BLaER1 (cell line): ENCODE data around the gene RAET1G.

Source experiments
- H3K27ac ChIP-seq: shearing (Covaris generic); formaldehyde crosslinking; 2 replicates; pipeline ENCODE4 v1.8.1; 2022
- H3K27me3 ChIP-seq: shearing (Covaris generic); formaldehyde crosslinking; 2 replicates; pipeline ENCODE4 v1.8.1; 2022
- H3K36me3 ChIP-seq: shearing (Covaris generic); formaldehyde crosslinking; 2 replicates; pipeline ENCODE4 v1.8.1; 2022
- H3K4me1 ChIP-seq: shearing (Covaris generic); formaldehyde crosslinking; 2 replicates; pipeline ENCODE4 v1.8.1; 2022
- H3K4me2 ChIP-seq: shearing (Covaris generic); formaldehyde crosslinking; 2 replicates; pipeline ENCODE4 v1.8.1; 2022
- H3K4me3 ChIP-seq: shearing (Covaris generic); formaldehyde crosslinking; 2 replicates; pipeline ENCODE4 v1.8.1; 2022
- H3K9ac ChIP-seq: shearing (Covaris generic); formaldehyde crosslinking; 2 replicates; pipeline ENCODE4 v1.8.1; 2022
- H3K9me3 ChIP-seq: shearing (Covaris generic); formaldehyde crosslinking; 2 replicates; pipeline ENCODE4 v1.8.1; 2022
- H4K20me1 ChIP-seq: shearing (Covaris generic); formaldehyde crosslinking; 2 replicates; pipeline ENCODE4 v1.8.1; 2022
- Cebpa-rat ChIP-seq: shearing (Covaris generic); IDR thresholded peaks from 2 replicates; pipeline ENCODE4 v1.8.1; 2022

Gene RAET1G

GRCh38 chr6:149905911-149906371, 17.0 kb downstream of the RAET1G start:
- no peak for TF ChIP-seq Cebpa-rat
- Histone ChIP-seq H3K9me3 (peaks cover 32% of the 10 kb centered on the region), H3K27ac (peak overlapping the region; percentile 12), H4K20me1 (no peaks in the 10 kb centered on the region), H3K9ac (no peak overlapping the region), H3K36me3 (no peaks in the 10 kb centered on the region), H3K4me1 (peaks cover 29% of the 10 kb centered on the region), H3K4me3 (no peak overlapping the region), H3K4me2 (peak overlapping the region; percentile 79), H3K27me3 (no peaks in the 10 kb centered on the region)

- Histone ChIP-seq H3K27me3 (no peaks in the 10 kb centered on the region), H3K36me3 (no peaks in the 10 kb centered on the region), H3K4me2 (peak overlapping the region; percentile 79), H3K4me1 (peaks cover 29% of the 10 kb centered on the region), H3K27ac (peak overlapping the region; percentile 12), H3K4me3 (no peak overlapping the region), H3K9ac (no peak overlapping the region), H3K9me3 (peaks cover 32% of the 10 kb centered on the region), H4K20me1 (no peaks in the 10 kb centered on the region)
- no peak for TF ChIP-seq Cebpa-rat
Measured at GRCh38 chr6:149905371-149905910, 17.5 kb downstream of the RAET1G start.

GRCh38 chr6:149904661-149905370, 18.1 kb downstream of the RAET1G start:
- H3K9me3 ChIP-seq = peaks cover 27% of the 10 kb centered on the region
- H4K20me1 ChIP-seq = no peaks in the 10 kb centered on the region
- no peaks in the 10 kb centered on the region for H3K36me3 ChIP-seq
- H3K4me2 ChIP-seq = peak overlapping the region; percentile 79
- no peak overlapping the region for H3K9ac ChIP-seq
- H3K4me1 ChIP-seq = peaks cover 29% of the 10 kb centered on the region
- H3K27me3 ChIP-seq = no peaks in the 10 kb centered on the region
- no peak for TF ChIP-seq Cebpa-rat
- H3K27ac ChIP-seq = peak overlapping the region; percentile 12
- H3K4me3 ChIP-seq = no peak overlapping the region

- H3K27me3 ChIP-seq = no peaks in the 10 kb centered on the region
- no peak overlapping the region for H3K9ac ChIP-seq
- H4K20me1 ChIP-seq = no peaks in the 10 kb centered on the region
- no peak overlapping the region for H3K27ac ChIP-seq
- no peaks in the 10 kb centered on the region for H3K36me3 ChIP-seq
- TF ChIP-seq Cebpa-rat = no peak
- peaks cover 20% of the 10 kb centered on the region for H3K9me3 ChIP-seq
- peaks cover 29% of the 10 kb centered on the region for H3K4me1 ChIP-seq
- H3K4me2 ChIP-seq = no peak overlapping the region
- no peak overlapping the region for H3K4me3 ChIP-seq
Measured at GRCh38 chr6:149903938-149904611, 18.8 kb downstream of the RAET1G start.

GRCh38 chr6:149901444-149902140, 21.3 kb downstream of the RAET1G start:
- Histone ChIP-seq H3K27ac (no peak overlapping the region), H3K4me3 (no peak overlapping the region), H3K9me3 (no peaks in the 10 kb centered on the region), H3K9ac (no peak overlapping the region), H3K4me2 (no peak overlapping the region), H3K27me3 (no peaks in the 10 kb centered on the region), H4K20me1 (no peaks in the 10 kb centered on the region), H3K36me3 (no peaks in the 10 kb centered on the region), H3K4me1 (peaks cover 29% of the 10 kb centered on the region)
- TF ChIP-seq Cebpa-rat = no peak

- Histone ChIP-seq H3K9ac (no peak overlapping the region), H3K4me1 (peaks cover 29% of the 10 kb centered on the region), H3K9me3 (no peaks in the 10 kb centered on the region), H3K36me3 (no peaks in the 10 kb centered on the region), H4K20me1 (no peaks in the 10 kb centered on the region), H3K4me2 (no peak overlapping the region), H3K4me3 (no peak overlapping the region), H3K27me3 (no peaks in the 10 kb centered on the region), H3K27ac (no peak overlapping the region)
- no peak for TF ChIP-seq Cebpa-rat
Measured at GRCh38 chr6:149900620-149901443, 22.1 kb downstream of the RAET1G start.

GRCh38 chr6:149899926-149900619, 22.8 kb downstream of the RAET1G start:
- H3K4me3 ChIP-seq = no peak overlapping the region
- no peak overlapping the region for H3K27ac ChIP-seq
- no peaks in the 10 kb centered on the region for H3K27me3 ChIP-seq
- H4K20me1 ChIP-seq = no peaks in the 10 kb centered on the region
- no peaks in the 10 kb centered on the region for H3K9me3 ChIP-seq
- H3K4me1 ChIP-seq = peaks cover 29% of the 10 kb centered on the region
- no peak overlapping the region for H3K9ac ChIP-seq
- no peak overlapping the region for H3K4me2 ChIP-seq
- no peaks in the 10 kb centered on the region for H3K36me3 ChIP-seq
- no peak for TF ChIP-seq Cebpa-rat

- Histone ChIP-seq H3K27ac (no peak overlapping the region), H3K4me2 (no peak overlapping the region), H3K27me3 (no peaks in the 10 kb centered on the region), H3K9ac (no peak overlapping the region), H4K20me1 (no peaks in the 10 kb centered on the region), H3K36me3 (no peaks in the 10 kb centered on the region), H3K4me3 (no peak overlapping the region), H3K9me3 (no peaks in the 10 kb centered on the region), H3K4me1 (peaks cover 24% of the 10 kb centered on the region)
- no peak for TF ChIP-seq Cebpa-rat
Measured at GRCh38 chr6:149899486-149899885, 23.4 kb downstream of the RAET1G start.

- Histone ChIP-seq H3K4me2 (no peak overlapping the region), H3K27me3 (no peaks in the 10 kb centered on the region), H3K9ac (no peak overlapping the region), H3K9me3 (no peaks in the 10 kb centered on the region), H3K4me3 (no peak overlapping the region), H4K20me1 (no peaks in the 10 kb centered on the region), H3K36me3 (no peaks in the 10 kb centered on the region), H3K27ac (no peak overlapping the region), H3K4me1 (peaks cover 19% of the 10 kb centered on the region)
- no peak for TF ChIP-seq Cebpa-rat
Measured at GRCh38 chr6:149898966-149899365, 24.0 kb downstream of the RAET1G start.
